T-helper 2 cell (primary cell): Measurements from ENCODE around the gene GRM5.

Experiments
- DNase-seq, 5 experiments: peaks; one replicate each; pipeline versions ENCODE4 v3.0.0 to v3.0.0-alpha.2; 2012 to 2022

GRM5 gene

GRCh38 chr11:88604260-88604659, 461.5 kb downstream of the GRM5 start:
- DNase-seq: no peak

- no peak for DNase-seq
Observed at GRCh38 chr11:88603091-88603867, 462.5 kb downstream of the GRM5 start.

- DNase-seq: no peak
Observed at GRCh38 chr11:88597387-88597786, 468.4 kb downstream of the GRM5 start.

- DNase-seq: no peak
Observed at GRCh38 chr11:88596786-88597185, 469.0 kb downstream of the GRM5 start.

- no peak for DNase-seq
Observed at GRCh38 chr11:88594274-88594950, 471.4 kb downstream of the GRM5 start.

GRCh38 chr11:88590361-88590760, 475.4 kb downstream of the GRM5 start:
- DNase-seq: no peak

GRCh38 chr11:88583251-88583650, 482.5 kb downstream of the GRM5 start:
- DNase-seq: no peak

- no peak for DNase-seq
Observed at GRCh38 chr11:88579466-88579865, 486.3 kb downstream of the GRM5 start.

GRCh38 chr11:88576741-88577140, 489.0 kb downstream of the GRM5 start:
- no peak for DNase-seq

GRCh38 chr11:88575916-88576315, 489.9 kb downstream of the GRM5 start:
- DNase-seq: no peak

GRCh38 chr11:88569342-88569741, 496.4 kb downstream of the GRM5 start:
- no peak for DNase-seq

- DNase-seq: no peak
Observed at GRCh38 chr11:88555829-88556202, 510.0 kb downstream of the GRM5 start.

- no peak for DNase-seq
Observed at GRCh38 chr11:88555018-88555828, 510.6 kb downstream of the GRM5 start.

GRCh38 chr11:88553204-88553603, 512.6 kb downstream of the GRM5 start:
- no peak for DNase-seq

- DNase-seq: peak in 3 of 5 experiments; percentile 2 to 71 (median 26)
Observed at GRCh38 chr11:88552379-88553062, 513.3 kb downstream of the GRM5 start.

GRCh38 chr11:88544656-88545280, 521.0 kb downstream of the GRM5 start:
- no peak for DNase-seq

GRCh38 chr11:88543902-88544655, 521.7 kb downstream of the GRM5 start:
- DNase-seq: peak; percentile 27 to 82 (median 54)

GRCh38 chr11:88541006-88541405, 524.8 kb downstream of the GRM5 start:
- DNase-seq: no peak

- DNase-seq: no peak
Observed at GRCh38 chr11:88538098-88538497, 527.7 kb downstream of the GRM5 start.

- DNase-seq: no peak
Observed at GRCh38 chr11:88537613-88538012, 528.2 kb downstream of the GRM5 start.

GRCh38 chr11:88536616-88537265, 529.0 kb downstream of the GRM5 start:
- no peak for DNase-seq
